ENCODE measurements around the gene GNAI2. TPM values are rescaled to one million over a fixed set of nuclear protein-coding genes. Genes with fewer than 3 reads are reported as not detected.
A peak's percentile ranks its signal among the peaks of the same experiment; 100 is the strongest.

The GNAI2 gene
- total RNA-seq, 2 experiments from 2014 or later = 515 to 531 TPM

GRCh38 chr3:50294492-50295403 is 58.7 kb downstream of the GNAI2 start:
- Mint-ChIP-seq H3K4me3 (no peak overlapping the region), H3K36me3 (ENCODE audit: low read depth) (peaks cover 7% of the 10 kb centered on the region), H3K27me3 (ENCODE audit: low read depth) (no peaks in the 10 kb centered on the region), H3K27ac (peak overlapping the region; percentile 34), H3K4me1 (ENCODE audit: low read depth) (peaks cover 40% of the 10 kb centered on the region), H3K9me3 (ENCODE audit: insufficient read depth) (no peaks in the 10 kb centered on the region)
- DNase-seq (no peak), ATAC-seq (no peak)
- POLR2A ChIA-PET = no interaction called here
- CTCF ChIA-PET = interaction anchor here (1.1 to 1.3 kb wide), 3 partner anchors 20 to 35 kb away, joined by 3 to 4 read pairs (median 3); no protein-coding TSS in a partner anchor

GRCh38 chr3:50295553-50296431 is 59.8 kb downstream of the GNAI2 start:
- Mint-ChIP-seq H3K9me3 (ENCODE audit: insufficient read depth) (no peaks in the 10 kb centered on the region), H3K27ac (peak overlapping the region; percentile 1), H3K4me1 (ENCODE audit: low read depth) (peaks cover 45% of the 10 kb centered on the region), H3K36me3 (ENCODE audit: low read depth) (peaks cover 7% of the 10 kb centered on the region), H3K4me3 (no peak overlapping the region), H3K27me3 (ENCODE audit: low read depth) (no peaks in the 10 kb centered on the region)
- ATAC-seq (no peak), DNase-seq (no peak)
- CTCF ChIA-PET = interaction anchor here (1.3 kb wide), 1 partner anchor 21 kb away, joined by 3 read pairs; no protein-coding TSS in a partner anchor
- POLR2A ChIA-PET = no interaction called here

- DNase-seq = no peak
- Mint-ChIP-seq H3K4me1 (ENCODE audit: low read depth) (peaks cover 42% of the 10 kb centered on the region), H3K27me3 (ENCODE audit: low read depth) (no peaks in the 10 kb centered on the region), H3K9me3 (ENCODE audit: insufficient read depth) (no peaks in the 10 kb centered on the region), H3K4me3 (no peak overlapping the region), H3K36me3 (ENCODE audit: low read depth) (peaks cover 2% of the 10 kb centered on the region), H3K27ac (peak overlapping the region; percentile 99)
- ATAC-seq = no peak
- CTCF ChIA-PET = interaction anchor here (1.4 kb wide), 1 partner anchor 25 kb away, joined by 3 read pairs; no protein-coding TSS in a partner anchor
- POLR2A ChIA-PET = interaction anchor here (3.5 kb wide), 1 partner anchor 40 kb away, joined by 27 read pairs; no protein-coding TSS in a partner anchor
Observed at GRCh38 chr3:50296721-50297383, 60.8 kb downstream of the GNAI2 start.

- Mint-ChIP-seq H3K9me3 (ENCODE audit: insufficient read depth) (no peaks in the 10 kb centered on the region), H3K36me3 (ENCODE audit: low read depth) (peaks cover 2% of the 10 kb centered on the region), H3K4me1 (ENCODE audit: low read depth) (peaks cover 41% of the 10 kb centered on the region), H3K4me3 (peak overlapping the region; percentile 97), H3K27ac (peak overlapping the region; percentile 99), H3K27me3 (ENCODE audit: low read depth) (no peaks in the 10 kb centered on the region)
- DNase-seq = no peak
- CTCF ChIA-PET = interaction anchor here (1.2 to 1.4 kb wide), 2 partner anchors 23 to 25 kb away, joined by 3 read pairs; no protein-coding TSS in a partner anchor
- no peak for ATAC-seq
- POLR2A ChIA-PET = interaction anchor here (0.5 to 3.5 kb wide), 2 partner anchors 18 to 40 kb away, joined by 4 to 27 read pairs; no protein-coding TSS in a partner anchor
Observed at GRCh38 chr3:50297384-50297775, 61.4 kb downstream of the GNAI2 start.

GRCh38 chr3:50297896-50298725 is 62.1 kb downstream of the GNAI2 start:
- ChIA-PET CTCF (interaction anchor here (0.7 to 10.1 kb wide), 12 partner anchors 23 to 71 kb away, joined by 3 to 113 read pairs (median 6); partner anchors contain the start of genes CYB561D2, HYAL2, NPRL2 and RASSF1), POLR2A (interaction anchor here (0.5 to 3.5 kb wide), 11 partner anchors 10 to 358 kb away, joined by 3 to 27 read pairs (median 4); partner anchors contain the start of genes CYB561D2, NPRL2, RASSF1 and RBM6)
- H3K27ac Mint-ChIP-seq = peak overlapping the region; percentile 99
- H3K4me1 Mint-ChIP-seq (ENCODE audit: low read depth) = peaks cover 34% of the 10 kb centered on the region
- H3K27me3 Mint-ChIP-seq (ENCODE audit: low read depth) = no peaks in the 10 kb centered on the region
- peak overlapping the region; percentile 97 for H3K4me3 Mint-ChIP-seq
- H3K9me3 Mint-ChIP-seq (ENCODE audit: insufficient read depth) = no peaks in the 10 kb centered on the region
- H3K36me3 Mint-ChIP-seq (ENCODE audit: low read depth) = peaks cover 2% of the 10 kb centered on the region
- DNase-seq (no peak), ATAC-seq (no peak)

- ATAC-seq (peak; percentile 87), DNase-seq (peak; percentile 100)
- ChIA-PET CTCF (interaction anchor here (0.9 to 10.1 kb wide), 13 partner anchors 14 to 243 kb away, joined by 3 to 113 read pairs (median 6); partner anchors contain the start of genes HYAL2, RASSF1 and TUSC2), POLR2A (interaction anchor here (0.7 to 3.5 kb wide), 15 partner anchors 11 to 359 kb away, joined by 3 to 27 read pairs (median 4); partner anchors contain the start of genes CYB561D2, GNAI2, NPRL2 and RASSF1)
- Mint-ChIP-seq H3K27ac (peak within 1 kb of the TSS; percentile 99), H3K4me1 (ENCODE audit: low read depth) (peaks cover 32% of the 10 kb centered on the region), H3K4me3 (peak within 1 kb of the TSS; percentile 97), H3K27me3 (ENCODE audit: low read depth) (no peaks in the 10 kb centered on the region), H3K36me3 (ENCODE audit: low read depth) (peaks cover 2% of the 10 kb centered on the region), H3K9me3 (ENCODE audit: insufficient read depth) (no peaks in the 10 kb centered on the region)
Observed at GRCh38 chr3:50298836-50299637, 63.0 kb downstream of the GNAI2 start, which contains the start of the genes HYAL3 and NAA80. TSS of gene HYAL3 (minus strand) at chr3:50299405. CDS start at chr3:50295602, 3,803 bp downstream. TSS of gene NAA80 (minus strand) at chr3:50299405. CDS start at chr3:50297463, 1,942 bp downstream.

- POLR2A ChIA-PET = interaction anchor here (0.7 to 3.5 kb wide), 13 partner anchors 11 to 307 kb away, joined by 3 to 27 read pairs (median 4); partner anchors contain the start of genes CYB561D2, GNAI2, NPRL2 and RASSF1
- H3K4me3 Mint-ChIP-seq = peak overlapping the region; percentile 97
- CTCF ChIA-PET = interaction anchor here (0.9 to 10.1 kb wide), 12 partner anchors 14 to 243 kb away, joined by 3 to 113 read pairs (median 6); partner anchors contain the start of genes HYAL2 and RASSF1
- peaks cover 2% of the 10 kb centered on the region for H3K36me3 Mint-ChIP-seq (ENCODE audit: low read depth)
- ATAC-seq = no peak
- H3K4me1 Mint-ChIP-seq (ENCODE audit: low read depth) = peaks cover 32% of the 10 kb centered on the region
- H3K27ac Mint-ChIP-seq = peak overlapping the region; percentile 99
- DNase-seq = no peak
- H3K27me3 Mint-ChIP-seq (ENCODE audit: low read depth) = no peaks in the 10 kb centered on the region
- no peaks in the 10 kb centered on the region for H3K9me3 Mint-ChIP-seq (ENCODE audit: insufficient read depth)
Observed at GRCh38 chr3:50299638-50299928, 63.6 kb downstream of the GNAI2 start.

GRCh38 chr3:50299929-50300680 is 64.1 kb downstream of the GNAI2 start:
- ChIA-PET CTCF (interaction anchor here (0.9 to 10.1 kb wide), 11 partner anchors 13 to 242 kb away, joined by 3 to 113 read pairs (median 6); partner anchors contain the start of genes HYAL2 and RASSF1), POLR2A (interaction anchor here (0.7 to 3.5 kb wide), 12 partner anchors 12 to 306 kb away, joined by 3 to 27 read pairs (median 4); partner anchors contain the start of genes GNAI2 and RASSF1)
- no peaks in the 10 kb centered on the region for H3K9me3 Mint-ChIP-seq (ENCODE audit: insufficient read depth)
- ATAC-seq (no peak), DNase-seq (no peak)
- peak overlapping the region; percentile 97 for H3K4me3 Mint-ChIP-seq
- no peaks in the 10 kb centered on the region for H3K27me3 Mint-ChIP-seq (ENCODE audit: low read depth)
- H3K27ac Mint-ChIP-seq = peak overlapping the region; percentile 99
- peaks cover 32% of the 10 kb centered on the region for H3K4me1 Mint-ChIP-seq (ENCODE audit: low read depth)
- H3K36me3 Mint-ChIP-seq (ENCODE audit: low read depth) = peaks cover 2% of the 10 kb centered on the region

GRCh38 chr3:50300681-50301254 is 64.8 kb downstream of the GNAI2 start:
- peak overlapping the region; percentile 97 for H3K4me3 Mint-ChIP-seq
- H3K27me3 Mint-ChIP-seq (ENCODE audit: low read depth) = no peaks in the 10 kb centered on the region
- ChIA-PET CTCF (interaction anchor here (10.1 kb wide), 1 partner anchor 21 kb away, joined by 113 read pairs; the partner anchor contains the start of gene HYAL2), POLR2A (no interaction called here)
- DNase-seq = no peak
- no peaks in the 10 kb centered on the region for H3K9me3 Mint-ChIP-seq (ENCODE audit: insufficient read depth)
- peaks cover 2% of the 10 kb centered on the region for H3K36me3 Mint-ChIP-seq (ENCODE audit: low read depth)
- H3K27ac Mint-ChIP-seq = peak overlapping the region; percentile 99
- H3K4me1 Mint-ChIP-seq (ENCODE audit: low read depth) = peaks cover 32% of the 10 kb centered on the region
- ATAC-seq = no peak
